HCT116 (cell line): ENCODE results near the gene COPZ1.

Source experiments
- EZH2 ChIP-seq: fragments of 200-600 bp; sonication (generic); IDR thresholded peaks from 2 replicates; pipeline ENCODE4 v1.6.1; 2017; ENCODE audit warnings: antibody characterized with exemption, mixed run types
- MAX ChIP-seq: IDR thresholded peaks from 2 replicates; pipeline ENCODE4 v1.6.1; 2012
- POLR2A ChIP-seq: IDR thresholded peaks from 2 replicates; pipeline ENCODE4 v1.7.0; 2011; ENCODE audit warnings: borderline replicate concordance; ENCODE audit not compliant: insufficient read depth, insufficient read length; ENCODE audit errors: extremely low read depth
- POLR2AphosphoS5 ChIP-seq: IDR thresholded peaks from 2 replicates; pipeline ENCODE4 v1.6.1; 2011; ENCODE audit warnings: mild to moderate bottlenecking, low read depth, low read length, moderate library complexity
- SIN3A ChIP-seq: IDR thresholded peaks from 2 replicates; pipeline ENCODE4 v1.6.1; 2012; ENCODE audit warnings: low read depth
- SP1 ChIP-seq: IDR thresholded peaks from 2 replicates; pipeline ENCODE4 v1.6.1; 2012; ENCODE audit warnings: low read depth
- ZNF274 ChIP-seq: fragments of 200-500 bp; sonication (Bioruptor generic); IDR thresholded peaks from 2 replicates; pipeline ENCODE4 v1.6.1; 2014; ENCODE audit warnings: mild to moderate bottlenecking, low read depth, low read length, inconsistent platforms
- TF ChIP-seq, protein P1 (sequence below), 3 experiments: fragments of 200-600 bp in 1 of 3; sonication (generic) in 1 of 3; IDR thresholded peaks in 2 of 3; conservative IDR thresholded peaks in 1 of 3; 2 replicates each; pipeline ENCODE4 v1.5.1; 2012 to 2017; ENCODE audit warnings: low read depth in 2 of 3, low read length in 2 of 3, antibody characterized with exemption in 1 of 3, borderline replicate concordance in 1 of 3, control low read depth in 1 of 3, mild to moderate bottlenecking in 1 of 3, mixed read lengths in 1 of 3, mixed run types in 1 of 3, moderate library complexity in 1 of 3; ENCODE audit not compliant: insufficient read depth in 1 of 3

- TF ChIP-seq POLR2AphosphoS5 (no peak), SP1 (no peak), SIN3A (no peak), MAX (no peak), ZNF274 (no peak), EZH2 (no peak), POLR2A (no peak)
- TF ChIP-seq, protein P1, sequence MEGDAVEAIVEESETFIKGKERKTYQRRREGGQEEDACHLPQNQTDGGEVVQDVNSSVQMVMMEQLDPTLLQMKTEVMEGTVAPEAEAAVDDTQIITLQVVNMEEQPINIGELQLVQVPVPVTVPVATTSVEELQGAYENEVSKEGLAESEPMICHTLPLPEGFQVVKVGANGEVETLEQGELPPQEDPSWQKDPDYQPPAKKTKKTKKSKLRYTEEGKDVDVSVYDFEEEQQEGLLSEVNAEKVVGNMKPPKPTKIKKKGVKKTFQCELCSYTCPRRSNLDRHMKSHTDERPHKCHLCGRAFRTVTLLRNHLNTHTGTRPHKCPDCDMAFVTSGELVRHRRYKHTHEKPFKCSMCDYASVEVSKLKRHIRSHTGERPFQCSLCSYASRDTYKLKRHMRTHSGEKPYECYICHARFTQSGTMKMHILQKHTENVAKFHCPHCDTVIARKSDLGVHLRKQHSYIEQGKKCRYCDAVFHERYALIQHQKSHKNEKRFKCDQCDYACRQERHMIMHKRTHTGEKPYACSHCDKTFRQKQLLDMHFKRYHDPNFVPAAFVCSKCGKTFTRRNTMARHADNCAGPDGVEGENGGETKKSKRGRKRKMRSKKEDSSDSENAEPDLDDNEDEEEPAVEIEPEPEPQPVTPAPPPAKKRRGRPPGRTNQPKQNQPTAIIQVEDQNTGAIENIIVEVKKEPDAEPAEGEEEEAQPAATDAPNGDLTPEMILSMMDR (IDR thresholded peaks at IDR 0.05 in 2 of 3, conservative IDR thresholded peaks at IDR 0.05 in 1 of 3; ENCODE audit: borderline replicate concordance in 1 of 3, insufficient read depth in 1 of 3, low read depth in 2 of 3, low read length in 2 of 3), result no peak
These were observed 64.2 kb downstream of the COPZ1 start for GRCh38 chr12:54389134-54389508.
